ENCODE data around the gene KATNA1. TPM values are rescaled to one million over a fixed set of nuclear protein-coding genes. Genes with fewer than 3 reads are reported as not detected.
A peak's percentile ranks its signal among the peaks of the same experiment; 100 is the strongest.
"Not testable (repeated sequence)": the region's sequence is repeated elsewhere in the genome, so short reads cannot be mapped to it uniquely, and the experiment has no call there.

The KATNA1 gene
- total RNA-seq = 18.9 and 20.8 TPM in 2 replicates

DNA sequence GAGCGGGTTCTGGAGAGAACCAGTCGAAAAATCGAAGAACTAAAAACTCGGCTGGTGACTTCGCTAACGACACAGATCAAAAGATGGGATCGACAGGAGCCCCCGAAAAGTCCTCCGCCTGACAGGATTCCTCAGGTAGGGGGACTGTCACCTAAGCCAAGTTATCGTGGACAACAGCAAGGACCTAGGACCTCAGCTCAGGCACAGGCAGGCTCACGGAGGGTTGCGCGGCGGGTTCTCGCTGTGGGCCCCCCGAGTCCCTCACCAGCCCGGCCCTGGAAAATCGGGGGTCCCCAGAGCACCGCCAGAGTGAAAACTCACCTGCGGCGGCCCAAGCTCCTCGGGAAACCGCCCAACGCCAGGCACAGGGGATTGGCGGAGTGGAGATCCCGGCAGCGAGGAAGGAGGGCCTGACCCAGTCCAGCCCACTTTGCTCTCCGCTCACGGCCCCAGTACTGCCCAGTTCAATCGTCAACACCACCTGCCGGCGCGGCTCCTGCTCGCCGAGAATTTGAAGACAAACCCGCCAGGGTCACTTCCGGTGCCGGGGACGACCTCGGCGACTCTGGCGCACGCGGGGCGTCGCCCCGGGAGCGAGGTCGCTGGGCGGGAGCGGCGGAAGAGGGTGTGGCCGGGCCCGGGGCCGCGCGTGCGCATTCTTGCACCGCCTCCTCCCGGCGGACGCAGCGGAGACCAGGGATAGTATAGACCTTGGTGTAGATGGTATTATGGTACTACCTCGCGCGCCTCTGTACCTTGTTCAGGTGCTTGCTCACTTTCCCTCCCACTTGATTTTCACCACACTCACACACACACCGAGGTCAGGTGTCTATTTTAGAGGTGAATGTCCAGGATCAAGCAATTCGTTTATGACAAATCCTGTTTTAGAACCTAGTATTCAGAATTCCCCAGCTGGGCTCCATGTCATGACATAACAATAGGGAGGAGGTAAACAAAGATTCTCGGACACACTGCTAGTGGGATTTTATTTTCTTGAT lies at the start of gene KATNA1:
TSS of gene KATNA1 (minus strand) at position 567 of the 998 bp plus-strand sequence. CDS start 10,167 bp downstream, outside the sequence.
- H3K4me3 Mint-ChIP-seq (ENCODE audit: low read depth) = peak within 1 kb of the TSS; percentile 91
- peak within 1 kb of the TSS; percentile 81 for H3K27ac Mint-ChIP-seq
- H3K27me3 Mint-ChIP-seq (ENCODE audit: low read depth) = no peaks in the 10 kb centered on the region
- no peaks in the 10 kb centered on the region for H3K36me3 Mint-ChIP-seq (ENCODE audit: low read depth)
- intact Hi-C loops (cut with micrococcal nuclease) = loop anchor here (1.0 to 5.0 kb wide), 6 partner anchors 38 to 102 kb away; partner anchors contain the start of genes GINM1, LATS1 and PPIL4
- H3K9me3 Mint-ChIP-seq = no peaks in the 10 kb centered on the region
- peak; percentile 87 for DNase-seq (ENCODE audit: low spot score)
- peaks cover 24% of the 10 kb centered on the region for H3K4me1 Mint-ChIP-seq (ENCODE audit: low read depth)

DNA sequence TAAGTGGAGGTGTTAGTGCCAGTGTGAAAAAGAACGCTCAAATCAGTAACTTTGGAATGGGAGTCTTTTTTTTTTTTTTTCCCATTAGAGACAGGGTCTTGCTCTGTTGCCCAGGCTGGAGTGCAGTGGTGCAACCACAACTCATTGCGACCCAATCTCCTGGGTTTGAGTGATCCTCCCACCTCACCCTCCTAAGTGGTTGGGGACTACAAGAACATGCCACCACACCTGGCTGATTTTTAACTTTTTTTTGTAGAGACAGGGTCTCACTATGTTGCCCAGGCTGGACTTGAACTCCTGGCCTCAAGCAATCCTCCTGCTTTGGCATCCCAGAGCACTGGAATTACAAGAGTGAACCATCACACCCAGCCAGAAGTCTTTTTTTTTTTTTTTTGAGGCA lies 49.7 kb upstream of the KATNA1 start:
- H3K36me3 Mint-ChIP-seq (ENCODE audit: low read depth) = peaks cover 32% of the 10 kb centered on the region
- H3K27me3 Mint-ChIP-seq (ENCODE audit: low read depth) = no peaks in the 10 kb centered on the region
- DNase-seq (ENCODE audit: low spot score) = no peak
- H3K4me1 Mint-ChIP-seq (ENCODE audit: low read depth) = peaks cover 18% of the 10 kb centered on the region
- no peaks in the 10 kb centered on the region for H3K9me3 Mint-ChIP-seq
- H3K4me3 Mint-ChIP-seq (ENCODE audit: low read depth) = no peak overlapping the region
- intact Hi-C loops (cut with micrococcal nuclease) = no loop called here
- H3K27ac Mint-ChIP-seq = no peak overlapping the region

DNA sequence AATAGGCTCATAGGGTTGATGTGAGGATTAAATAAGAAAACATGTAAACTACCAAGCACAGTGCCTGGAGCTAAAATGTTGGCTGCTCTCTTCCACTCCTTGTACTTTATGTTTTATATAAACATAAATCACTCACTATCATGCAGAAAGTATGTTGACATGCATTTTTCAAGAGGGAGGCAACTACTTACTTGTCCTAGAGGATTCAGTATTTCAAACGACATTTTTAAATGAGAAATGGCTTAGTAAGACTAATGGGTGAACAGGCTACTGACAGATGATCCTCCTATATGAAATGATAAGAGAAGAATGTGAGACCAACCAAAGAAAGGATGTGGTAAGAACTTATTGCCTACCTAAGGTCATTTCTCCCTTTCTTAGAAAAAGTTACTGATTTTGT lies 48.4 kb upstream of the KATNA1 start:
- Mint-ChIP-seq H3K36me3 (ENCODE audit: low read depth) (peaks cover 40% of the 10 kb centered on the region), H3K27me3 (ENCODE audit: low read depth) (no peaks in the 10 kb centered on the region), H3K4me1 (ENCODE audit: low read depth) (peaks cover 17% of the 10 kb centered on the region), H3K4me3 (ENCODE audit: low read depth) (no peak overlapping the region), H3K9me3 (no peaks in the 10 kb centered on the region), H3K27ac (peak overlapping the region; percentile 17)
- intact Hi-C loops (cut with micrococcal nuclease) = no loop called here
- no peak for DNase-seq (ENCODE audit: low spot score)

DNA sequence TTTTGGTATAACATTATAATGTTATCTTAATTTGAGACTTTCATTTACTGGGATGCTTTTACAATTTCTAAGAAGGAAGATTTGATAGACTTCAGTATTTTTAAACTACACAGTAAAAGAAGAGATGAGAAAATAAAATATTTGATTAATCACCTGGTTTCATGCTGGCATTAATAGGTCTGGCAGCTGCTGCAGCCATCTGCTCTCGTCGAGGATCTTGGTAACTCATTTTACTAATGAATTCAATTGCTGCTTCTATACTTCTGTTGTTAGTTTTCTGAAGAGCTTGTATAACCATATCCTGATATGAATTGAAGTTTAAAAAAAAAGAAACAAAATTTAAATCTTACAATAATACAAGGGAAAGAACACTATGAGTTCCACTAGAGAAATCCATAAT lies 46.4 kb upstream of the KATNA1 start:
- Mint-ChIP-seq H3K36me3 (ENCODE audit: low read depth) (peaks cover 45% of the 10 kb centered on the region), H3K27ac (no peak overlapping the region), H3K27me3 (ENCODE audit: low read depth) (no peaks in the 10 kb centered on the region), H3K4me3 (ENCODE audit: low read depth) (no peak overlapping the region), H3K9me3 (no peaks in the 10 kb centered on the region), H3K4me1 (ENCODE audit: low read depth) (peaks cover 19% of the 10 kb centered on the region)
- intact Hi-C loops (cut with micrococcal nuclease) = no loop called here
- no peak for DNase-seq (ENCODE audit: low spot score)

DNA sequence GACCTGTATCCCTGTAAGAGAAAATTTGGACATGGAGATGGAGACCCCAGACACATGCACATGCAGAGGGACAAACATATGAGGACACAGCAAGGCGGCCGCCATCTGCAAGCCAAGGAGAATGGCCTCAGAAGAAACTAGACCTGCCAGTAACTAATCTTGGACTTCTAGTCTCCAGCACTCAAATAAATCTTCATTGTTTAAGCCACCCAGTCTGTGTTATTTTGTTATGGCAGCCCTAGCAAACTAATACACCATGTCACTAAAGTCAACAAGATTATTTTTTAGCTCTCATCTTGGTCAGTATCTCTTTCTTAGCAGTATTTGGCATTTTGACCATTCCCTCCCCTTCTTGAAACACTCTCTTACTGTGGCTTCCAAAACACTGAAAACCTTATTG lies 42.7 kb upstream of the KATNA1 start:
- DNase-seq (ENCODE audit: low spot score) = no peak
- Mint-ChIP-seq H3K4me1 (ENCODE audit: low read depth) (peaks cover 23% of the 10 kb centered on the region), H3K27me3 (ENCODE audit: low read depth) (no peaks in the 10 kb centered on the region), H3K4me3 (ENCODE audit: low read depth) (no peak overlapping the region), H3K9me3 (no peaks in the 10 kb centered on the region), H3K27ac (no peak overlapping the region), H3K36me3 (ENCODE audit: low read depth) (peaks cover 53% of the 10 kb centered on the region)
- intact Hi-C loops (cut with micrococcal nuclease) = no loop called here

DNA sequence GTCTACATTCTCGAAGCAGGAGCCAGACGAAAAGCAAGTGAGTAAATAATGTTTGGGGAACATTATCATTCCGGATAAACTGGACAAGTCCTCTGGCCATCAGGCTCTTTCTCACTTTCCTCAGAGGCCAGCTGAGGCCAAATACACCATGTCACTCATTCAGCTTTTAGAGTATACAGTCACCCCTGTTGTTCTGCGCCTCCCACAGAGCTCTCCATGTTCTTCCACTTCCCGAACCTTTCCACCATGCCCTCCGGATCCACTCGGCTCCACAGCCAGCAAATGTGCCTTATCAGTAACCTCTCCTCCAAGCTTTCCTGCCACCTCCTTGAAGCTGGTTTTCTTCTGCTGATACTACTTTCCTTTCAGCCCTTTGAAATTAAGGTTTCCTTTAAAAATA lies 37.7 kb upstream of the KATNA1 start:
- Mint-ChIP-seq H3K9me3 (no peaks in the 10 kb centered on the region), H3K27me3 (ENCODE audit: low read depth) (no peaks in the 10 kb centered on the region), H3K36me3 (ENCODE audit: low read depth) (peaks cover 50% of the 10 kb centered on the region), H3K27ac (peak overlapping the region; percentile 65), H3K4me1 (ENCODE audit: low read depth) (peaks cover 24% of the 10 kb centered on the region), H3K4me3 (ENCODE audit: low read depth) (no peak overlapping the region)
- intact Hi-C loops (cut with micrococcal nuclease) = loop anchor here (1.0 to 2.0 kb wide), 2 partner anchors 32 to 37 kb away; partner anchors contain the start of genes KATNA1 and LATS1
- DNase-seq (ENCODE audit: low spot score) = no peak

DNA sequence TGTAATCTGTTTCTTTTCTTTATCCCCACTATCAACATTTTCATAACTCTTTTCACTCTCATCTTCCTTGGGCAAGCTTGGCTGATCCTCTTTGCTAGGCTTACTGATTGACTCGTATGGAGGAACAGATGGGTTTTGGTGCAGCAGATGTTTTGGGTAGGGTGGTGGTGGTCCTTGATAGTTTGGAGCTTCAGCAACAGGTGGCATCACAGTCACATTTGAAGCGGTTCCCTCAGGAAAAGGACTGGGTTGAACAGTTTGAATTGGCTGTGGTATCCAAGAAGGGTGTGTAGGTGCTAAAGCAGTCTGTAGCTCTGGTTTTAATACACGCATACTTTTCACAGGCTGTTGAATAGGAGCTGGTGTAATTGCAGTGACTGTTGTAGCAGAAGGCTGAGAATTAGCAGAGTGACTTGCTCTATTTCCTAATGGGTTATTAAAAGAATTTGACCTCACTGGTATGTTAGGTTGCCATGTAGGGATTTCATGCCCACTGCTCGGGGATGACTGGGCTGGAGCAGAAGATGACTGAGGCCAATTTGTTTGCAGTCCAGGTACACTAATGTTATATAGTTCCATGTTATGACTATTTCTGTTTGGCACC lies 34.8 kb upstream of the KATNA1 start:
- Mint-ChIP-seq H3K4me1 (ENCODE audit: low read depth) (peaks cover 25% of the 10 kb centered on the region), H3K9me3 (no peaks in the 10 kb centered on the region), H3K36me3 (ENCODE audit: low read depth) (peaks cover 51% of the 10 kb centered on the region), H3K4me3 (ENCODE audit: low read depth) (no peak overlapping the region), H3K27ac (no peak overlapping the region), H3K27me3 (ENCODE audit: low read depth) (no peaks in the 10 kb centered on the region)
- DNase-seq (ENCODE audit: low spot score) = no peak
- intact Hi-C loops (cut with micrococcal nuclease) = no loop called here

DNA sequence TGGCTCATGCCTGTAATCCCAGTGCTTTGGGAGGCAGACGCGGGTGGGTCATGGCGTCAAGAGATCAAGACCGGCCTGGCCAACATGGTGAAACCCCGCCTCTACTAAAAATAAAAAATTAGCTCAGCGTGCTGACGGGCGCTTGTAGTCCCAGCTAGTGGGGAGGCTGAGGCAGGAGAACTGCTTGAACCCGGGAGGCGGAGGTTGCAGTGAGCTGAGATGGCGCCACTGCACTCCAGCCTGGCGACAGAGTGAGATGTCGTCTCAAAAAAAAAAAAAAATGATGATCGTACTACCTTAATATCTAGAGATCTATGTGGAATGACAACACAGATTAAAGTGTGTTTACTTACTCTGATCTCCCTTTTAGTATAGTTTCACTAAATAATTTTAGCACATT lies 33.3 kb upstream of the KATNA1 start:
- H3K27ac Mint-ChIP-seq; H3K27me3 Mint-ChIP-seq (ENCODE audit: low read depth); DNase-seq (ENCODE audit: low spot score); H3K9me3 Mint-ChIP-seq; intact Hi-C loops (cut with micrococcal nuclease); H3K4me3 Mint-ChIP-seq (ENCODE audit: low read depth): not testable (repeated sequence)
- Mint-ChIP-seq H3K4me1 (ENCODE audit: low read depth) (peaks cover 19% of the 10 kb centered on the region), H3K36me3 (ENCODE audit: low read depth) (peaks cover 57% of the 10 kb centered on the region)

DNA sequence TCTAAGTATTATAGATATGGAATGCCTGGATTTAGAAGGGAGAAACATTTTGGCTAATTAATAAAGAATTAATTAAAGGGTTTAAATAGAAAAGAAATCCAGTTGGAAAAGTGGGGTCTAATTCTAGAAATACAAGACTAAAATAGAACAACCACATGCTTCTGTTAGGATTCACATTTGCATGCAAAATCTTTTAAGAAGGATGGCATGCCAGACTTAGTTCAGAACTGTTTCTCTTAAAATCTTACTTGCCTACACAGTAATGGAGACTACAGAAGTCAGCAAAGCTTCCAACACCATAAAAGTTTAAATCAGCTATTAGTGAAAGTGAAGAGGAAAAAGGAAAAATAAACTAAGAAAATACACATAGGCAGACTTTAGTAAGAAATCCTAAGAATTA lies 32.7 kb upstream of the KATNA1 start:
- Mint-ChIP-seq H3K4me1 (ENCODE audit: low read depth) (peaks cover 13% of the 10 kb centered on the region), H3K27ac (no peak overlapping the region), H3K9me3 (no peaks in the 10 kb centered on the region), H3K4me3 (ENCODE audit: low read depth) (no peak overlapping the region), H3K27me3 (ENCODE audit: low read depth) (no peaks in the 10 kb centered on the region), H3K36me3 (ENCODE audit: low read depth) (peaks cover 55% of the 10 kb centered on the region)
- no peak for DNase-seq (ENCODE audit: low spot score)
- intact Hi-C loops (cut with micrococcal nuclease) = no loop called here

DNA sequence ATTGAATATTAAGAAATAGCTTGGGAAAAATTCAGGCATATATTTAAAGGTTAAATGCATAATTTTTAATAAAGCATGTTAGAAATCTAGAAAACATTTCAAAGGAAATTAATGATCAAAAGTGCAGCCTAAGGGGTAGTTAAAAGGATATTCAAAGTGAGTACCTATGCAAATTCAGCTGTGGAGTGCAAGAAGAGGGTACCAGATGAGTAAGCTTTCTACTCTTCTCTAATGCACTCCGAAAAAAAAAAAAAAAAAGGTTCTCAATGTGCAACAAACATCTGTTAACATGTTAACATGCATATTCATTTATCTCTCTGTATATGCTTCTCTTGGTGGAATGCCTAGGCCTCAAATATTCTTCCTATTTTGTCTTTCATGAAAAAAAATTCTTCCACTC lies 32.0 kb upstream of the KATNA1 start:
- peaks cover 7% of the 10 kb centered on the region for H3K4me1 Mint-ChIP-seq (ENCODE audit: low read depth)

DNA sequence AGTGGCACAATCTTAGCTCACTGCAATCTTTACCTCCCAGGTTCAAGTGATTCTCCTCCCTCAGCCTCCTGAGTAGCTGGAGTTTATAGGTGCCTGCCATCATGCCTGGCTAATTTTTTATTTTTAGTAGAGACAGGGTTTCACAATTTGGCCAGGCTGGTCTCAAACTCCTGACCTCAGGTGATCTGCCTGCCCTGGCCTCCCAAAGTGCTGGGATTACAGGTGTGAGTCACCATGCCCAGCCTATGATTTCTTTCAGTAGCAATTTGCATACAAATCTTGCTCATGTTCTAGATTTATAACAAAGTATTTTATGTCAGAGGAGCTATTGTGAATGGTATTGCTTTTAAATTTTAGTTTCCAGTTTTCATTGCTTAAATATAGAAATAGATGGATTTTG lies 23.8 kb upstream of the KATNA1 start:
- H3K36me3 Mint-ChIP-seq (ENCODE audit: low read depth) = peaks cover 79% of the 10 kb centered on the region
- intact Hi-C loops (cut with micrococcal nuclease); H3K27ac Mint-ChIP-seq; H3K4me1 Mint-ChIP-seq (ENCODE audit: low read depth); H3K9me3 Mint-ChIP-seq; H3K27me3 Mint-ChIP-seq (ENCODE audit: low read depth); H3K4me3 Mint-ChIP-seq (ENCODE audit: low read depth); DNase-seq (ENCODE audit: low spot score): not testable (repeated sequence)

More for the DNA sequence above, 32.0 kb upstream of the KATNA1 start:
- Mint-ChIP-seq H3K4me3 (ENCODE audit: low read depth) (no peak overlapping the region), H3K9me3 (no peaks in the 10 kb centered on the region), H3K27ac (no peak overlapping the region), H3K27me3 (ENCODE audit: low read depth) (no peaks in the 10 kb centered on the region), H3K36me3 (ENCODE audit: low read depth) (peaks cover 56% of the 10 kb centered on the region)
- DNase-seq (ENCODE audit: low spot score) = no peak
- intact Hi-C loops (cut with micrococcal nuclease) = no loop called here

DNA sequence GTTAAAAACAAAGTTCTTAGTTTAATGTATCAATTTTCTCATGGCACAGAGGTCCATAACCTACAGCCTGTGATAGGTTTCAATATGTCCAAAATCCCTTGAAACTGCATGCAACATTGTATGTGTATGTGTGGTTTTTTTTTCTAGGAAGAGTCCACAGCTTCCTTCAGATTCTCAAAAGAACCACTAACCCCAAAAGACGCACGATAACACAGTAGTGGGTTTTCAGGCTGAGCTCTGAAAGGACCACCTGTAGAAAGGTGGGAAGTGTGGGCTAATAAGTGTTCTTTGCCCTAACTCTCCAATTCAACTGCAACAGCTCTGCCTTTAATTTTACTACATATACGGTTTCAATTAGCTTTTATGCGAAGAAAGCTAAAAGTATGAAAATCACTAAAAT lies 11.5 kb upstream of the KATNA1 start:
- Mint-ChIP-seq H3K36me3 (ENCODE audit: low read depth) (peaks cover 53% of the 10 kb centered on the region), H3K27ac (peak overlapping the region; percentile 46), H3K27me3 (ENCODE audit: low read depth) (no peaks in the 10 kb centered on the region), H3K9me3 (no peaks in the 10 kb centered on the region), H3K4me3 (ENCODE audit: low read depth) (no peak overlapping the region), H3K4me1 (ENCODE audit: low read depth) (peaks cover 7% of the 10 kb centered on the region)
- no peak for DNase-seq (ENCODE audit: low spot score)
- intact Hi-C loops (cut with micrococcal nuclease) = no loop called here

DNA sequence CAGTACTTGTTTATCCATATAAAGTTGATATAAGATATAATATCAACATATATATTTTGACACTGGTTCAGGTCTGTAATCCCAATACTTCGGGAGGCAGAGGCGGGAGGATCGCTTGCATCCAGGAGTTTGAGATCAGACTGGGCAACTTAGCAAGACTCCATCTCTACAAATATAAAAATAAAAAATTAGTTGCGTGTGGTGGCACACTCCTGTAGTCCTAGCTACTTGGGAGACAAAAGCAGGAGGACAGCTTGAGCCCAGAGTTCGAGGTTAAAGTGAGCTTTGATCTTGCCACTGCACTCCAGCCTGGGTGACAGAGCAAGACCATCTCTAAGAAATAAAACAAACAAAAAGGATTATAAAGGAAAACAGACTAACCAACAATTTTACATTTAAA lies 8.9 kb upstream of the KATNA1 start:
- intact Hi-C loops (cut with micrococcal nuclease) = no loop called here
- no peak for DNase-seq (ENCODE audit: low spot score)
- no peaks in the 10 kb centered on the region for H3K9me3 Mint-ChIP-seq
- no peaks in the 10 kb centered on the region for H3K27me3 Mint-ChIP-seq (ENCODE audit: low read depth)
- H3K36me3 Mint-ChIP-seq (ENCODE audit: low read depth) = peaks cover 38% of the 10 kb centered on the region
- H3K27ac Mint-ChIP-seq = no peak overlapping the region
- H3K4me1 Mint-ChIP-seq (ENCODE audit: low read depth) = peaks cover 7% of the 10 kb centered on the region
- H3K4me3 Mint-ChIP-seq (ENCODE audit: low read depth) = no peak overlapping the region
